Suprapubic skin (tissue), 3 donors: ENCODE data around the gene CAPN9.

Source experiments
- POLR2A ChIP-seq, 2 donors: fragments of 450-650 bp; IDR thresholded peaks; one replicate each; pipeline ENCODE4 v1.6.1; 2017; ENCODE audit warnings: antibody characterized with exemption in 2 of 2, mild to moderate bottlenecking in 2 of 2, moderate library complexity in 2 of 2
- TF ChIP-seq, protein P1 (sequence below), 2 donors: fragments of 200-600 bp in 1 of 2; fragments of 450-650 bp in 1 of 2; sonication (generic) in 1 of 2; IDR thresholded peaks; one replicate each; pipeline ENCODE4 v1.5.1; 2016 to 2019; ENCODE audit warnings: antibody characterized with exemption in 2 of 2, mild to moderate bottlenecking in 1 of 2, moderate library complexity in 1 of 2

DNA sequence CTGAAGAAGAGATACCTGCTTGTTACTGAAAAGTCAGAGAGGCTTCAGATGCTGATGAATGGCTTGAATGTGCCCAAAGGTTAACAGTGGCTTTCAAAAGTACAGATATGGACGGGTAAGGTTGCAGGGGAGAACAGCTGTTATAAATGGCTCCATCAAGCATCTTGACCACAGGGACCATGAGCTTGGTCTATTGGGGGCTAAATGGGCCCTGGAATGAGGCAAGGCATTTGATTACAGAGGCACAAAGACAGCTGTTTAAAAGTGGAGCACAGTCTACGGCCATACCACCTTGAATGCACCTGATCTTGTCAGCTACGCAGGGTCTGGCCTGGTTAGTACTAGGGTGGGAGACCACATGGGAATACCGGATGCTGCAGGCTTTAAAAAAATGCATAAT is 72.8 kb downstream of the CAPN9 start:
- TF ChIP-seq POLR2A (IDR thresholded peaks at IDR 0.05): no peak
- TF ChIP-seq, protein P1, sequence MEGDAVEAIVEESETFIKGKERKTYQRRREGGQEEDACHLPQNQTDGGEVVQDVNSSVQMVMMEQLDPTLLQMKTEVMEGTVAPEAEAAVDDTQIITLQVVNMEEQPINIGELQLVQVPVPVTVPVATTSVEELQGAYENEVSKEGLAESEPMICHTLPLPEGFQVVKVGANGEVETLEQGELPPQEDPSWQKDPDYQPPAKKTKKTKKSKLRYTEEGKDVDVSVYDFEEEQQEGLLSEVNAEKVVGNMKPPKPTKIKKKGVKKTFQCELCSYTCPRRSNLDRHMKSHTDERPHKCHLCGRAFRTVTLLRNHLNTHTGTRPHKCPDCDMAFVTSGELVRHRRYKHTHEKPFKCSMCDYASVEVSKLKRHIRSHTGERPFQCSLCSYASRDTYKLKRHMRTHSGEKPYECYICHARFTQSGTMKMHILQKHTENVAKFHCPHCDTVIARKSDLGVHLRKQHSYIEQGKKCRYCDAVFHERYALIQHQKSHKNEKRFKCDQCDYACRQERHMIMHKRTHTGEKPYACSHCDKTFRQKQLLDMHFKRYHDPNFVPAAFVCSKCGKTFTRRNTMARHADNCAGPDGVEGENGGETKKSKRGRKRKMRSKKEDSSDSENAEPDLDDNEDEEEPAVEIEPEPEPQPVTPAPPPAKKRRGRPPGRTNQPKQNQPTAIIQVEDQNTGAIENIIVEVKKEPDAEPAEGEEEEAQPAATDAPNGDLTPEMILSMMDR (IDR thresholded peaks at IDR 0.05): no peak
